HL-60 (cell line): ENCODE results near the gene GSX1.

Source experiments
- DNase-seq, 2 experiments: peaks; one replicate each; pipeline ENCODE4 v3.0.0-alpha.2; 2010 to 2020; ENCODE audit warnings: low read depth in 1 of 2, low spot score in 1 of 2
- H3K27ac ChIP-seq: fragments of 250-450 bp; sonication (Bioruptor Pico); replicated peaks from 2 replicates; pipeline ENCODE4 v1.5.1; 2020; ENCODE audit warnings: mild to moderate bottlenecking, moderate library complexity
- H3K27me3 ChIP-seq: fragments of 250-450 bp; sonication (Bioruptor Pico); 2 replicates; pipeline ENCODE4 v1.5.1; 2021; ENCODE audit warnings: mild to moderate bottlenecking, moderate library complexity; ENCODE audit not compliant: insufficient read depth, poor library complexity, severe bottlenecking
- H3K4me3 ChIP-seq: replicated peaks from 2 replicates; pipeline ENCODE4 v1.5.1; 2011; ENCODE audit warnings: mild to moderate bottlenecking, control low read depth, low read length; ENCODE audit not compliant: insufficient read depth
- GABPA ChIP-seq: IDR thresholded peaks from 2 replicates; pipeline ENCODE4 v1.6.1; 2012; ENCODE audit warnings: low read depth
- POLR2AphosphoS5 ChIP-seq: IDR thresholded peaks from 2 replicates; pipeline ENCODE4 v1.6.1; 2012; ENCODE audit warnings: low read depth
- SPI1 ChIP-seq: IDR thresholded peaks from 2 replicates; pipeline ENCODE4 v1.6.1; 2012; ENCODE audit warnings: low read depth, mild to moderate bottlenecking, borderline replicate concordance
- TF ChIP-seq, protein P1 (sequence below): IDR thresholded peaks from 2 replicates; pipeline ENCODE4 v1.6.1; 2012; ENCODE audit warnings: low read depth; ENCODE audit not compliant: insufficient replicate concordance
- TF ChIP-seq, protein P2 (sequence below): IDR thresholded peaks from one replicate; pipeline ENCODE4 v1.5.1; 2011; ENCODE audit warnings: low read length, control low read depth, inconsistent platforms; ENCODE audit not compliant: insufficient read depth

Gene GSX1

DNA sequence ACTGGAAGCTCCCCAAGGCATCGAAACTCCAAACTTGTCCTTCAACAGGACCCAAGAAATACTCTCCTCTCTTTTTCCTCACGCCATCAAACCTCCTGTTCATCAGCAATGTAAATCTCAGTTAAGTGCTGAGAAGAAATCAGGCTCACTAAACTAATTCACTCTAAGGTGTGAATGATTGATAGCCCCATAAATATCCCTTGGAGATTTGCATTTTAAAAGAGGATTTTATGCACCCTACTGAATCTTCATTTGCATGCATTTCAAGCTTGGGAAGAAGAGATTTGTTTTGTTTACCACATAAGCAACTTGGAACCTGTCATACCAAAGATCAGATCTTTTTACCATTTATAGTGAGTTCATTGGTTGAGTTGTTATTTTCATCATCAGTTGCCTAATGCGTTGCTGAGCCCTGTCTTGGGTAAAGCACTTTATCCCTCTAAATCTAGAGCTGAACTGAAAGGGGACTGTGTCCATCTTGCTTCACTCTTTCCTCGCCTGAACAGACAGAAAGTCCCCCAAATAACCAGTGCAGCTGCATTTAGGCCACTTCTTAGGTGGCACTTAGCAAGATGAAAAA, 40.2 kb upstream of the GSX1 start:
- Histone ChIP-seq H3K27ac (no peak overlapping the region), H3K4me3 (no peak overlapping the region), H3K27me3 (peaks cover 11% of the 10 kb centered on the region)
- no peak for DNase-seq
- no peak for TF ChIP-seq GABPA
- TF ChIP-seq POLR2AphosphoS5: no peak
- TF ChIP-seq, protein P1, sequence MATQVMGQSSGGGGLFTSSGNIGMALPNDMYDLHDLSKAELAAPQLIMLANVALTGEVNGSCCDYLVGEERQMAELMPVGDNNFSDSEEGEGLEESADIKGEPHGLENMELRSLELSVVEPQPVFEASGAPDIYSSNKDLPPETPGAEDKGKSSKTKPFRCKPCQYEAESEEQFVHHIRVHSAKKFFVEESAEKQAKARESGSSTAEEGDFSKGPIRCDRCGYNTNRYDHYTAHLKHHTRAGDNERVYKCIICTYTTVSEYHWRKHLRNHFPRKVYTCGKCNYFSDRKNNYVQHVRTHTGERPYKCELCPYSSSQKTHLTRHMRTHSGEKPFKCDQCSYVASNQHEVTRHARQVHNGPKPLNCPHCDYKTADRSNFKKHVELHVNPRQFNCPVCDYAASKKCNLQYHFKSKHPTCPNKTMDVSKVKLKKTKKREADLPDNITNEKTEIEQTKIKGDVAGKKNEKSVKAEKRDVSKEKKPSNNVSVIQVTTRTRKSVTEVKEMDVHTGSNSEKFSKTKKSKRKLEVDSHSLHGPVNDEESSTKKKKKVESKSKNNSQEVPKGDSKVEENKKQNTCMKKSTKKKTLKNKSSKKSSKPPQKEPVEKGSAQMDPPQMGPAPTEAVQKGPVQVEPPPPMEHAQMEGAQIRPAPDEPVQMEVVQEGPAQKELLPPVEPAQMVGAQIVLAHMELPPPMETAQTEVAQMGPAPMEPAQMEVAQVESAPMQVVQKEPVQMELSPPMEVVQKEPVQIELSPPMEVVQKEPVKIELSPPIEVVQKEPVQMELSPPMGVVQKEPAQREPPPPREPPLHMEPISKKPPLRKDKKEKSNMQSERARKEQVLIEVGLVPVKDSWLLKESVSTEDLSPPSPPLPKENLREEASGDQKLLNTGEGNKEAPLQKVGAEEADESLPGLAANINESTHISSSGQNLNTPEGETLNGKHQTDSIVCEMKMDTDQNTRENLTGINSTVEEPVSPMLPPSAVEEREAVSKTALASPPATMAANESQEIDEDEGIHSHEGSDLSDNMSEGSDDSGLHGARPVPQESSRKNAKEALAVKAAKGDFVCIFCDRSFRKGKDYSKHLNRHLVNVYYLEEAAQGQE: no peak
- TF ChIP-seq SPI1: no peak
- TF ChIP-seq, protein P2, sequence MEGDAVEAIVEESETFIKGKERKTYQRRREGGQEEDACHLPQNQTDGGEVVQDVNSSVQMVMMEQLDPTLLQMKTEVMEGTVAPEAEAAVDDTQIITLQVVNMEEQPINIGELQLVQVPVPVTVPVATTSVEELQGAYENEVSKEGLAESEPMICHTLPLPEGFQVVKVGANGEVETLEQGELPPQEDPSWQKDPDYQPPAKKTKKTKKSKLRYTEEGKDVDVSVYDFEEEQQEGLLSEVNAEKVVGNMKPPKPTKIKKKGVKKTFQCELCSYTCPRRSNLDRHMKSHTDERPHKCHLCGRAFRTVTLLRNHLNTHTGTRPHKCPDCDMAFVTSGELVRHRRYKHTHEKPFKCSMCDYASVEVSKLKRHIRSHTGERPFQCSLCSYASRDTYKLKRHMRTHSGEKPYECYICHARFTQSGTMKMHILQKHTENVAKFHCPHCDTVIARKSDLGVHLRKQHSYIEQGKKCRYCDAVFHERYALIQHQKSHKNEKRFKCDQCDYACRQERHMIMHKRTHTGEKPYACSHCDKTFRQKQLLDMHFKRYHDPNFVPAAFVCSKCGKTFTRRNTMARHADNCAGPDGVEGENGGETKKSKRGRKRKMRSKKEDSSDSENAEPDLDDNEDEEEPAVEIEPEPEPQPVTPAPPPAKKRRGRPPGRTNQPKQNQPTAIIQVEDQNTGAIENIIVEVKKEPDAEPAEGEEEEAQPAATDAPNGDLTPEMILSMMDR: no peak

GRCh38 chr13:27765650-27766049, 26.6 kb upstream of the GSX1 start:
- Histone ChIP-seq H3K4me3 (no peak overlapping the region), H3K27ac (no peak overlapping the region), H3K27me3 (peaks cover 15% of the 10 kb centered on the region)
- no peak for DNase-seq
- TF ChIP-seq SPI1 (no peak), POLR2AphosphoS5 (no peak)
- TF ChIP-seq, protein P2: no peak

DNA sequence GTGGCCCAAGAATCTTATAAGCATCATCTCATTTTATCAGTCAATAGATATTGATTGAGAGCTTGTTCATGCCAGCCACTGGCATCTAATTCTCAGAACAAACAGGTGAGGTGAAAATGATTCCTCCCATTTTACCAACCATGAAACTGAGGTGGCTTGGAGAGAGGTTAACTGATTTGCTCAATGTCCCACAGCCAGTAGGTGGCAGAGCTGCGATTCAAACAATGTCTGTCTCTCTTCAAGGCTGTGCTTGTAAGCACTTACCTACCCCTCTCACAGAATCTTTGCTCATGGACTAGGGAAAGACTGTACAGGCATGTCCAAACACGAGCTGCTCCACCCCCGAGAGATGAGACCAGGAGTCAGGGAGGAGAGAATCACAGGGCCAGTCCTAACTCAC, 21.5 kb upstream of the GSX1 start:
- H3K27me3 ChIP-seq: peaks cover 10% of the 10 kb centered on the region
- TF ChIP-seq SPI1 (no peak), GABPA (no peak)
- TF ChIP-seq, protein P2: peak; percentile 46
- H3K4me3 ChIP-seq: no peak overlapping the region
- no peak overlapping the region for H3K27ac ChIP-seq
- DNase-seq: peak in 1 of 2 experiments; percentile 20

DNA sequence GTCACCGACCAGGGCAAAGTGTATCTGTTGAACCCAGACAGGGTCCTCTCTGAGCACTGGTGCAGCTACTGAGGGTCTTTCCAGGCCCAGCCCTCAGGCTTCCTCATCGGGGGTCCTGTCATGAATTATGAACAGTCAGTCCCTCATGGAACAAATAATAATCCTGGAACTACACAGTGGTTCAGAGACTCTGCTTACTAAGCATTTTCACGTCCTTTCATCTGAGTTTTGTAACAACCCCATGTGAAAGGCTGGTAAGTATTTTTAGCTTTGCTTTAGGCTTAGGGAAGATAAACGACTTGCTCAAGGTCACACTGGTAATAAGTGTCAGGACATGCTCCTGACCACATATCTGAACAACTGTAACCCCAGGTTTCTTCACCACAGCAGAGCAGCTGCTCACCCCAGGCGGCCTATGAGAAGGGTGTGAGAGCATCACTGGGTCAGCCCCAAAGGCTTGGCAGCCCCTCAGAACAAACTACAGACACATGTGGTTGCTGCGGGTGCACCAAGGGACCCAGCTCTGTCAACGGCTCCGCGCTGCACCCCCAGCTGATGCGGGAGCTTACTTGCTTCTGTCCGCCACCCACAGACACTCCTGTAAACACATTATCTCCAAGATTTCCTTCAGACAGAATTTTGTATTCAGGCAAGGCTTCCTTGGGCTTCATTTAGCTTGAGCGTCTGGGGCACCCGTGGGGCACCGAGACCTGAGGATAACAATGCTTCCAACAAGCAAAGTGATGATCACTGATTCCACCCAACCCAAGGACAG, 19.4 kb upstream of the GSX1 start:
- peaks cover 12% of the 10 kb centered on the region for H3K27me3 ChIP-seq

More for the DNA sequence above, 19.4 kb upstream of the GSX1 start:
- H3K4me3 ChIP-seq: no peak overlapping the region
- H3K27ac ChIP-seq: no peak overlapping the region
- no peak for DNase-seq
- TF ChIP-seq, protein P1: no peak
- TF ChIP-seq, protein P2: no peak
- TF ChIP-seq SPI1 (no peak), GABPA (no peak), POLR2AphosphoS5 (no peak)
